ENCODE data around the gene TMEM121.
"Not testable (repeated sequence)": the region's sequence is repeated elsewhere in the genome, so short reads cannot be mapped to it uniquely, and the experiment has no call there.

Gene TMEM121

DNA sequence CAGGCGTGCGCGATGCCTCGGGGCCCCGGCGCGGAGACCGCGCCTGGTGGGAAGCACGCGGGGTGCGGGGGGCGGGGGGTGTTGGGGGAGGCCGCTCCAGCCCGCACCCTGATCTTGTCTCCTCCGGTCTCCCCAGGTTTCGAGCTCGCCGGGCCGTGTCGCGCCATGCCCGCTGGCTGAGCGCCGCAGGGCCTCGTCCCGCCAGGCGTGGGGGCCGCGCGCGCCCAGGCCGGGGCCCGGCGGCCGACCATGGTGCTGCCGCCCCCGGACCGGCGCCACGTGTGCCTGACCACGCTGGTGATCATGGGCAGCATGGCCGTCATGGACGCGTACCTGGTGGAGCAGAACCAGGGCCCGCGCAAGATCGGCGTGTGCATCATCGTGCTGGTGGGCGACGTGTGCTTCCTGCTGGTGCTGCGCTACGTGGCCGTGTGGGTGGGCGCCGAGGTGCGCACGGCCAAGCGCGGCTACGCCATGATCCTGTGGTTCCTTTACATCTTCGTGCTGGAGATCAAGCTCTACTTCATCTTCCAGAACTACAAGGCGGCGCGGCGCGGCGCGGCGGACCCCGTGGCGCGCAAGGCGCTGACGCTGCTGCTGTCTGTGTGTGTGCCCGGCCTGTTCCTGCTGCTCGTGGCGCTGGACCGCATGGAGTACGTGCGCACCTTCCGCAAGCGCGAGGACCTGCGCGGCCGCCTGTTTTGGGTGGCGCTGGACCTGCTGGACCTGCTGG, 2.4 kb downstream of the TMEM121 start:
- no peak for DNase-seq

DNA sequence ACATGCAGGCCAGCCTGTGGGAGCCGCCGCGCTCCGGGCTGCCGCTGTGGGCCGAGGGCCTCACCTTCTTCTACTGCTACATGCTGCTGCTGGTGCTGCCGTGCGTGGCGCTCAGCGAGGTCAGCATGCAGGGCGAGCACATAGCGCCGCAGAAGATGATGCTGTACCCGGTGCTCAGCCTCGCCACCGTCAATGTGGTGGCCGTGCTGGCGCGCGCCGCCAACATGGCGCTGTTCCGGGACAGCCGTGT, 2.9 kb downstream of the TMEM121 start:
- no peak for DNase-seq

GRCh38 chr14:105529569-105530284, 3.3 kb downstream of the TMEM121 start:
- no peak for DNase-seq

GRCh38 chr14:105530285-105531087, 4.1 kb downstream of the TMEM121 start:
- DNase-seq, result no peak

GRCh38 chr14:105531088-105531893, 4.9 kb downstream of the TMEM121 start:
- DNase-seq, result no peak

GRCh38 chr14:105531894-105532623, 5.7 kb downstream of the TMEM121 start:
- DNase-seq, result no peak

DNA sequence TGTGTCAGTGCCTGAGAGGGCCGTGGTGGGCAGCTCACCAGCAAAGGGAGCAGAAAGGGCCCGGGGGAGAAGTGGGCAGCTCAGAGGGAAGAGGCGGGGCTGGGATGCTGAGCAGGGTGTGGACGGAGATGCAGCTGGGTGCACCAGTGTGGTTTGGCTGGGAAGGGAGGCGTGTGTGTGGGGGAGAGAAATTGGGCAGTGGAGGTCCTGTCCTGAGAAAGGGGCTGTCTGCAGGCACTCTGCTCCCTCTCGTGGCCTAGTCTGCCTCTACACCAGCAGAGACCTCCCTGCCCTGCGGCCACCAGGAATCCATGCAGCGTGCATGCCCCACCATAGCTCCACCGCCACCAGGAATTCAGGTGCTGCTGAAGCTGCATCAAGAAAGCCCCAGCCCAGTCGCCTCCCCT, 6.4 kb downstream of the TMEM121 start:
- peak; percentile 31 for DNase-seq

GRCh38 chr14:105533391-105533790, 7.0 kb downstream of the TMEM121 start:
- DNase-seq, result no peak

DNA sequence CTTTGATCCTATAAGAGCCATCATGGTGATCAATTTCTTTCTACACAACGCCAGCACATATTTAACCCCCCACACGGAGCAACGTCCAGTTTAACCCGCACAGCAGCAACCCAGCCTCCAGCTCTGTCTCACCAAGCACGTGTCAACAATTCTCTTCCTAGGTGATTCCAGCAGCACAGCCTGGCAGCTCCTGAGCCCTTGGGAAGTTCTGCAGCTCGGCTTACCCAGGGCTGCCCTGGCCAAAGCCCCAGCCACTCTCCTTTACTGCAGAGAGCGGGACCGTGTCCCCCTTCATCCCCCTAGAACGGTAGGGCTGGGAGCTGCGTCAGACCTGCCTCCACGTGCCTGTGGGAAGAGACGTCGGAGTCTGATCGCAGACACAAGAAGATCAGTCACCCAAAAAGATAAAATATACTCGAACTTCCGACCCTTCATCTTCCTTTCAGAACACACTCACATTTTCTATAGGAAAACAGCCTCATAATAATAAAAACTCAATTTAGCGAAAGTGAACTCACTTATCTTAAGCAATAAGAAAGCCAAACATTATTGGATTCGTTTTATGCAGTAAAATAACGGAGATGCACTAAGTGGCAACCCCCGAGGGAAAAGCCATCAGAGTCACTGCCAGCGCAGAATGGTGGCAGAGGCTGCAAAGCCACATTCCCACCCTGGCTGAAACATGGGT, 7.6 kb downstream of the TMEM121 start:
- no peak for DNase-seq

DNA sequence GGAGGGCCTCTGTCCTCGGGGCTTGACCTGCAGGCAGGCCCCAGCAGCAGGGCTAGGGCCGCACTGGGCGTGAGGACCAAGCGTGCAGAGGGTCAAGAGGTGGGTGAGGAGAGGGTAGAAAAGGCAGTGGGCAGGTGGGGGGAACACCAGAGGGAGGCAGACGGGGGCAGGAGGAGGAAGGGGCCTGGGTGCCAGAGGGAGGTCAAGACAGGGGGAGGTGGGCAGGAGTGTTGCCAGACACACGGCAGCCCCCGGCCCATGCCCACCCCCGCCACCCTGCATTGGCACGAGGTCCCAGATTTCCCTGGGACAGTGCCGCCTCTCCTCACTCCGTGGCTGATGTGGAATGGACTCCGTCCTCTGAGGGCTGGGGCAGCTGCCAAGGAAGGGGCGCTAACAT, 8.2 kb downstream of the TMEM121 start:
- no peak for DNase-seq

- DNase-seq, result no peak
These were observed 9.7 kb downstream of the TMEM121 start for GRCh38 chr14:105536051-105536450.

GRCh38 chr14:105536691-105537579, 10.6 kb downstream of the TMEM121 start:
- no peak for DNase-seq

- DNase-seq, result peak; percentile 13
These were observed 11.4 kb downstream of the TMEM121 start for GRCh38 chr14:105537580-105538474.

DNA sequence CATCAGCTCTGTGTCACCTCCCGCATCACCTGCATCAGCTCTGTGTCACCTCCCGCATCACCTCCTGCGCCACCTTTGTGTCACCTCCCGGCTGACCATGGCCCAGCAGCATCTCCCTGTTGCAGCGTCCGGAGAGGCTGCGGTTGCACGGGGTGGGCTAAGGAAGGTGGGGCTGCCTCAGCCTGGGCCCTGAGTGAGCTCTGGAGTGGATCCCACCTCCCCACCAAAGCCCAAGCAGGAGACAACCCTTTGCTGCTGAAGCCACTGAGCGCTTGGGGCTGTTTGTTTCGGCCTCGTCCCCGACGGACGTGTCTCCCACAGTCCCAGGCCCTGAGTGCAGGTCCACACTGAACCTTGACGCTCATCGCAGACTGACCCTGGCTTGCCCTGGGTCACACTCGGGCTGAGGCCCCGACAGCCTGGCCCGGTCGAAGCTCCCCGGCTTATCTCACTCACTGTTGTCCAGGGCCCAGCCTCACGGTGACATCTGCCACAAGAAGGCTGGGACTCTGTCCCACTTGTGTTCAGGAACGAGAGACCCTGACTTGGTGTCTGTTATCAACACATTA, 12.2 kb downstream of the TMEM121 start:
- DNase-seq, result no peak

DNA sequence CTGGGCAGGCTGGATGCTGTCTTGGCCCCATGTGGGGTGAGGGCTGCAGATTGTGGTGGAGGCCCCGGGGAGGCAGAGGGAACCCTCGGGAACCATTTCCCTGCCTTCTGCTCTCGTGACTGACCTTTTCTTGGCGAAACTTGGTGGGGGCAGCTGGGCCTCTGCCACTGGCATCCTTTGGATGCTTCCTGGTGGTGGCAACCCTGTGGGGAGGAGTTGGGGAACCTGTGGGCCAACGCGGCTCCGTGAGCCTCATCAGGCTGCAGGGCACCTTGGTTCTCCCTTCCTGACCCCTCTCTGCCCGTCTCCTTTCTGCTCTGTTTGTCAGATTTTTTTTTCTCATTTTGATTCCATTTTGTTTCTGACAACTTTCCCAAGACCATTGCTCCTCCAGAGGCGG, 14.4 kb downstream of the TMEM121 start:
- DNase-seq, result no peak

GRCh38 chr14:105541218-105541875, 15.0 kb downstream of the TMEM121 start:
- DNase-seq, result no peak

DNA sequence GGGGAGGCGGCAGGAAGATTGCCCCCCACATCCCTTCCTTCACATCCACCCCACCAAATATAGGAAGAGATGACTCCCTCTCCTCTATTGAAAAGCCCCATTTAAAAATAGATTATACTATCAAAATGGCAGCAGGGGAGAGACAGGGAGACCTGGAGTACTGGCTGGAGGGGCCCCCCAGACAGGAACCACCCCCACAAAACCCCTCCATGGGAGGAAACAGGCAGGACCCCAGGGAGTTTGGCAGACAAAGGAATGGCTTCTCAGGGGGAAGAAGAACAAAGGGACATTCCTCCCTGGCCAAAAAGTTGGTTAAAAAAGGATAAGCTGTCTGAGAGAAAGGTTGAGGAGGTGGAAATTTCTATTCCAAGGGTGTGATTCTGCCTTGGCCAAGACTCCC, 19.3 kb downstream of the TMEM121 start:
- DNase-seq, result not testable (repeated sequence)

- not testable (repeated sequence) for DNase-seq
These were observed 20.0 kb downstream of the TMEM121 start for GRCh38 chr14:105546410-105546809.

Data from fibroblast of skin of scalp (primary cell).